WTC11 (cell line): Measurements from ENCODE around the gene CCDC71. TPM values are rescaled to one million over a fixed set of nuclear protein-coding genes. Genes with fewer than 3 reads are reported as not detected.

ENCODE experiments used
- ATAC-seq: fragments of 200-7000 bp; cut with Tn5 transposase; 2 replicates; pipeline ENCODE4 v1.10.0; 2021; ENCODE audit warnings: mild to moderate bottlenecking, moderate library complexity
- CTCF ChIA-PET: fragments of 300-600 bp; sonication (Branson Sonifier 250); formaldehyde crosslinking; loops from one replicate; lab custom pipeline; 2021; ENCODE audit warnings: antibody characterized with exemption; lab: Charles Lee
- POLR2A ChIA-PET: fragments of 350-600 bp; sonication (Branson Sonifier 250); formaldehyde crosslinking; loops from one replicate; lab custom pipeline; 2021; ENCODE audit warnings: antibody characterized with exemption; lab: Charles Lee
- DNase-seq: peaks from one replicate; pipeline ENCODE4 v3.0.0; 2021; ENCODE audit warnings: low spot score
- H3K27ac Mint-ChIP-seq: 2 replicates; pipeline ENCODE4 v1.8.0; 2021; ENCODE audit warnings: mixed read lengths
- H3K27me3 Mint-ChIP-seq: 2 replicates; pipeline ENCODE4 v1.8.0; 2021; ENCODE audit warnings: low read depth, mild to moderate bottlenecking, moderate library complexity, mixed read lengths
- H3K36me3 Mint-ChIP-seq: 2 replicates; pipeline ENCODE4 v1.8.0; 2021; ENCODE audit warnings: mixed read lengths
- H3K4me1 Mint-ChIP-seq: 2 replicates; pipeline ENCODE4 v1.8.0; 2022; ENCODE audit warnings: mixed read lengths
- H3K4me3 Mint-ChIP-seq: 2 replicates; pipeline ENCODE4 v1.8.0; 2021; ENCODE audit warnings: mild to moderate bottlenecking, moderate library complexity, mixed read lengths
- H3K9me3 Mint-ChIP-seq: 2 replicates; pipeline ENCODE4 v1.8.0; 2021; ENCODE audit warnings: mixed read lengths
- AFF4 ChIP-seq: sonication (generic); formaldehyde crosslinking; IDR thresholded peaks from 2 replicates; pipeline ENCODE4 v1.8.1; 2023; ENCODE audit warnings: mild to moderate bottlenecking, missing genetic modification reagents, borderline replicate concordance
- ATF1 ChIP-seq: sonication (generic); formaldehyde crosslinking; IDR thresholded peaks from 2 replicates; pipeline ENCODE4 v1.8.1; 2023; ENCODE audit warnings: mild to moderate bottlenecking, moderate library complexity, missing genetic modification reagents
- ATF3 ChIP-seq: sonication (generic); formaldehyde crosslinking; conservative IDR thresholded peaks from 2 replicates; pipeline ENCODE4 v1.8.1; 2022; ENCODE audit warnings: mild to moderate bottlenecking, missing genetic modification reagents
- E2F5 ChIP-seq: sonication (generic); formaldehyde crosslinking; IDR thresholded peaks from 2 replicates; pipeline ENCODE4 v1.8.1; 2022; ENCODE audit warnings: mild to moderate bottlenecking, moderate library complexity, missing genetic modification reagents
- GRHL2 ChIP-seq: fragments of 250-450 bp; sonication (Bioruptor Pico); IDR thresholded peaks from 2 replicates; pipeline ENCODE4 v1.8.0; 2022; ENCODE audit warnings: mild to moderate bottlenecking, moderate library complexity; ENCODE audit not compliant: insufficient replicate concordance, severe bottlenecking
- HMGXB4 ChIP-seq: sonication (generic); formaldehyde crosslinking; IDR thresholded peaks from 2 replicates; pipeline ENCODE4 v1.8.1; 2023; ENCODE audit warnings: mild to moderate bottlenecking, moderate library complexity, missing genetic modification reagents
- IRF2 ChIP-seq: sonication (generic); formaldehyde crosslinking; IDR thresholded peaks from 2 replicates; pipeline ENCODE4 v1.8.0; 2022; ENCODE audit warnings: low read depth, missing genetic modification reagents, borderline replicate concordance
- NFE2L1 ChIP-seq: sonication (generic); formaldehyde crosslinking; IDR thresholded peaks from 2 replicates; pipeline ENCODE4 v1.8.1; 2023; ENCODE audit warnings: missing genetic modification reagents
- NR2C2 ChIP-seq: sonication (generic); formaldehyde crosslinking; IDR thresholded peaks from 2 replicates; pipeline ENCODE4 v1.8.0; 2022; ENCODE audit warnings: mild to moderate bottlenecking, missing genetic modification reagents
- SMAD4 ChIP-seq: sonication (generic); formaldehyde crosslinking; IDR thresholded peaks from 2 replicates; pipeline ENCODE4 v1.8.0; 2022; ENCODE audit warnings: mild to moderate bottlenecking, missing genetic modification reagents
- SOX15 ChIP-seq: fragments of 250-450 bp; sonication (Bioruptor Pico); IDR thresholded peaks from 2 replicates; pipeline ENCODE4 v1.9.0; 2021; ENCODE audit warnings: mild to moderate bottlenecking
- STAT6 ChIP-seq: sonication (generic); formaldehyde crosslinking; conservative IDR thresholded peaks from 2 replicates; pipeline ENCODE4 v1.8.1; 2023; ENCODE audit warnings: mild to moderate bottlenecking, low read depth, missing genetic modification reagents, moderate library complexity
- TEAD1 ChIP-seq: sonication (generic); formaldehyde crosslinking; IDR thresholded peaks from 2 replicates; pipeline ENCODE4 v1.8.0; 2022; ENCODE audit warnings: mild to moderate bottlenecking, missing genetic modification reagents
- TP53 ChIP-seq: sonication (generic); formaldehyde crosslinking; IDR thresholded peaks from 2 replicates; pipeline ENCODE4 v1.8.1; 2023; ENCODE audit warnings: mild to moderate bottlenecking, missing genetic modification reagents
- ZMAT4 ChIP-seq: fragments of 250-450 bp; sonication (Bioruptor Pico); IDR thresholded peaks from 2 replicates; pipeline ENCODE4 v1.9.0; 2021; ENCODE audit warnings: mild to moderate bottlenecking
- ZNF232 ChIP-seq: sonication (generic); formaldehyde crosslinking; IDR thresholded peaks from 2 replicates; pipeline ENCODE4 v1.8.0; 2022; ENCODE audit warnings: mild to moderate bottlenecking, missing genetic modification reagents
- ZNF425 ChIP-seq: fragments of 250-450 bp; sonication (Bioruptor Pico); conservative IDR thresholded peaks from 2 replicates; pipeline ENCODE4 v1.9.0; 2021; ENCODE audit warnings: mild to moderate bottlenecking
- total RNA-seq: library from RNA; stranded (reverse); gene quantifications from 3 replicates; pipeline ENCODE4 v1.2.3, GENCODE V29; 2021

CCDC71 gene
- total RNA-seq, 1 experiment from 2014 or later: 29.8 TPM

GRCh38 chr3:49131576-49131975, 34.6 kb downstream of the CCDC71 start (continued):
- no peak for TF ChIP-seq TP53 (CRISPR knock-in tag)
- no peak for TF ChIP-seq ATF1
- TF ChIP-seq STAT6 (CRISPR knock-in tag): no peak
- TF ChIP-seq SOX15 (CRISPR knock-in tag): no peak
- no peak for TF ChIP-seq NFE2L1 (CRISPR knock-in tag)
- no peak for TF ChIP-seq ZNF425 (CRISPR knock-in tag)
- no peak for TF ChIP-seq ZMAT4 (CRISPR knock-in tag)
- no peak for TF ChIP-seq NR2C2

GRCh38 chr3:49131040-49131439, 35.1 kb downstream of the CCDC71 start:
- H3K9me3 Mint-ChIP-seq: no peaks in the 10 kb centered on the region
- DNase-seq (no peak), ATAC-seq (no peak)
- no peaks in the 10 kb centered on the region for H3K36me3 Mint-ChIP-seq
- ChIA-PET CTCF (interaction anchor here (1.5 to 3.4 kb wide), 3 partner anchors 10 to 109 kb away, joined by 4 to 21 read pairs (median 5); partner anchors contain the start of genes NDUFAF3, QRICH1 and USP19), POLR2A (no interaction called here)
- H3K27me3 Mint-ChIP-seq: no peaks in the 10 kb centered on the region; the same call in 1 of the 2 replicates
- TF ChIP-seq ATF3 (CRISPR knock-in tag) (no peak), IRF2 (CRISPR knock-in tag) (no peak)
- H3K4me3 Mint-ChIP-seq: peak overlapping the region; percentile 89; the same call in 1 of the 2 replicates
- no peak overlapping the region for H3K27ac Mint-ChIP-seq
- H3K4me1 Mint-ChIP-seq: peaks cover 12% of the 10 kb centered on the region

GRCh38 chr3:49124991-49125670, 41.0 kb downstream of the CCDC71 start:
- ATAC-seq: no peak
- CTCF ChIA-PET: interaction anchor here (1.3 kb wide), 1 partner anchor 32 kb away, joined by 4 read pairs; the partner anchor contains the start of gene QRICH1
- 0 out of 2 replicates have a peak overlapping the region, but pooled peaks have one; percentile 25 for H3K27ac Mint-ChIP-seq

GRCh38 chr3:49124203-49124602, 41.9 kb downstream of the CCDC71 start:
- DNase-seq (no peak), ATAC-seq (no peak)
- Mint-ChIP-seq H3K36me3 (peaks cover 5% of the 10 kb centered on the region; the same call in 1 of the 2 replicates), H3K27ac (no peak overlapping the region), H3K4me3 (no peak overlapping the region), H3K4me1 (peaks cover 4% of the 10 kb centered on the region), H3K9me3 (no peaks in the 10 kb centered on the region), H3K27me3 (no peaks in the 10 kb centered on the region)
- CTCF ChIA-PET: no interaction called here
- POLR2A ChIA-PET: no interaction called here
- TF ChIP-seq GRHL2 (CRISPR knock-in tag) (no peak), SMAD4 (CRISPR knock-in tag) (no peak), E2F5 (CRISPR knock-in tag) (no peak), ZNF232 (CRISPR knock-in tag) (no peak), AFF4 (CRISPR knock-in tag) (no peak), SOX15 (CRISPR knock-in tag) (no peak), NR2C2 (no peak), HMGXB4 (CRISPR knock-in tag) (no peak)

More at GRCh38 chr3:49124991-49125670, 41.0 kb downstream of the CCDC71 start:
- no peaks in the 10 kb centered on the region for H3K9me3 Mint-ChIP-seq
- no peaks in the 10 kb centered on the region for H3K4me1 Mint-ChIP-seq
- H3K36me3 Mint-ChIP-seq: peaks cover 5% of the 10 kb centered on the region; the same call in 1 of the 2 replicates
- H3K4me3 Mint-ChIP-seq: no peak overlapping the region
- POLR2A ChIA-PET: no interaction called here
- peak; percentile 26 for DNase-seq
- no peaks in the 10 kb centered on the region for H3K27me3 Mint-ChIP-seq
- no peak for TF ChIP-seq TEAD1 (CRISPR knock-in tag)
